GM23338 (cell line): ENCODE data around the gene PSMA7.

Source experiments
- CREB1 ChIP-seq: fragments of 250-450 bp; sonication (Bioruptor Pico); IDR thresholded peaks from 2 replicates; pipeline ENCODE4 v1.5.0; 2020; ENCODE audit warnings: low read depth, mild to moderate bottlenecking, moderate library complexity
- EZH2 ChIP-seq: fragments of 200-600 bp; sonication (generic); IDR thresholded peaks from one replicate; pipeline ENCODE4 v1.8.0; 2017; ENCODE audit warnings: antibody characterized with exemption, mild to moderate bottlenecking, low read depth; ENCODE audit not compliant: unreplicated experiment
- EZH2phosphoT487 ChIP-seq: fragments of 200-600 bp; sonication (generic); IDR thresholded peaks from one replicate; pipeline ENCODE4 v1.8.1; 2018; ENCODE audit warnings: antibody characterized with exemption; ENCODE audit not compliant: unreplicated experiment
- TF ChIP-seq, protein P1 (sequence below), 2 experiments: fragments of 200-600 bp in 1 of 2; sonication (generic) in 1 of 2; conservative IDR thresholded peaks; 2 replicates each; pipeline versions ENCODE4 v1.5.1 to v1.6.1; 2016 to 2017; ENCODE audit warnings: antibody characterized with exemption in 2 of 2, low read depth in 2 of 2, mild to moderate bottlenecking in 2 of 2, moderate library complexity in 1 of 2
- TF ChIP-seq, protein P2 (sequence below): fragments of 250-450 bp; sonication (Bioruptor Pico); IDR thresholded peaks from 2 replicates; pipeline ENCODE4 v1.5.0; 2020; ENCODE audit warnings: mild to moderate bottlenecking, moderate library complexity

DNA sequence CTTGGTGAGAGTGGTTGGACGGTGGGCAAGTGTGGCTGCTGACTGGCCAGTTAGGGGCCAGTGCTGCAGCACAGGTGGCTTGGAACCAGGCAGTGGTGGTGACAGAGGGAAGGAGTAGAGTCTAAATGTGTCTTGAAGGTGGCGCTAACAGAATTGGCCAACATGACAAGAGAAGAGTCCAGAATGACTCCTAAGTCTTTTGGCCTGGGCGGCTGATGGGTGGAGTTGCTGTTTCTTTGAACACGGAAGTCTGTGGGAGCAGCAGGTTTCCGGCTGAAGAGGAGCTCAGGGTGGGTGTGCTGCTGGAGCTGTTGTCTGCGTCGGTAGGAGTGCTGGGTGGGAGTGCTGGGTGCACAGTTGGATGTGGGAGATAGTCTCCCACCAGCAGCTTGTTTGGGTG is 10.8 kb downstream of the PSMA7 start:
- TF ChIP-seq EZH2phosphoT487, result no peak
- TF ChIP-seq, protein P1, sequence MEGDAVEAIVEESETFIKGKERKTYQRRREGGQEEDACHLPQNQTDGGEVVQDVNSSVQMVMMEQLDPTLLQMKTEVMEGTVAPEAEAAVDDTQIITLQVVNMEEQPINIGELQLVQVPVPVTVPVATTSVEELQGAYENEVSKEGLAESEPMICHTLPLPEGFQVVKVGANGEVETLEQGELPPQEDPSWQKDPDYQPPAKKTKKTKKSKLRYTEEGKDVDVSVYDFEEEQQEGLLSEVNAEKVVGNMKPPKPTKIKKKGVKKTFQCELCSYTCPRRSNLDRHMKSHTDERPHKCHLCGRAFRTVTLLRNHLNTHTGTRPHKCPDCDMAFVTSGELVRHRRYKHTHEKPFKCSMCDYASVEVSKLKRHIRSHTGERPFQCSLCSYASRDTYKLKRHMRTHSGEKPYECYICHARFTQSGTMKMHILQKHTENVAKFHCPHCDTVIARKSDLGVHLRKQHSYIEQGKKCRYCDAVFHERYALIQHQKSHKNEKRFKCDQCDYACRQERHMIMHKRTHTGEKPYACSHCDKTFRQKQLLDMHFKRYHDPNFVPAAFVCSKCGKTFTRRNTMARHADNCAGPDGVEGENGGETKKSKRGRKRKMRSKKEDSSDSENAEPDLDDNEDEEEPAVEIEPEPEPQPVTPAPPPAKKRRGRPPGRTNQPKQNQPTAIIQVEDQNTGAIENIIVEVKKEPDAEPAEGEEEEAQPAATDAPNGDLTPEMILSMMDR (conservative IDR thresholded peaks at IDR 0.05; ENCODE audit: low read depth in 2 of 2), result no peak
- no peak for TF ChIP-seq CREB1 (CRISPR knock-in tag)
- TF ChIP-seq, protein P2, sequence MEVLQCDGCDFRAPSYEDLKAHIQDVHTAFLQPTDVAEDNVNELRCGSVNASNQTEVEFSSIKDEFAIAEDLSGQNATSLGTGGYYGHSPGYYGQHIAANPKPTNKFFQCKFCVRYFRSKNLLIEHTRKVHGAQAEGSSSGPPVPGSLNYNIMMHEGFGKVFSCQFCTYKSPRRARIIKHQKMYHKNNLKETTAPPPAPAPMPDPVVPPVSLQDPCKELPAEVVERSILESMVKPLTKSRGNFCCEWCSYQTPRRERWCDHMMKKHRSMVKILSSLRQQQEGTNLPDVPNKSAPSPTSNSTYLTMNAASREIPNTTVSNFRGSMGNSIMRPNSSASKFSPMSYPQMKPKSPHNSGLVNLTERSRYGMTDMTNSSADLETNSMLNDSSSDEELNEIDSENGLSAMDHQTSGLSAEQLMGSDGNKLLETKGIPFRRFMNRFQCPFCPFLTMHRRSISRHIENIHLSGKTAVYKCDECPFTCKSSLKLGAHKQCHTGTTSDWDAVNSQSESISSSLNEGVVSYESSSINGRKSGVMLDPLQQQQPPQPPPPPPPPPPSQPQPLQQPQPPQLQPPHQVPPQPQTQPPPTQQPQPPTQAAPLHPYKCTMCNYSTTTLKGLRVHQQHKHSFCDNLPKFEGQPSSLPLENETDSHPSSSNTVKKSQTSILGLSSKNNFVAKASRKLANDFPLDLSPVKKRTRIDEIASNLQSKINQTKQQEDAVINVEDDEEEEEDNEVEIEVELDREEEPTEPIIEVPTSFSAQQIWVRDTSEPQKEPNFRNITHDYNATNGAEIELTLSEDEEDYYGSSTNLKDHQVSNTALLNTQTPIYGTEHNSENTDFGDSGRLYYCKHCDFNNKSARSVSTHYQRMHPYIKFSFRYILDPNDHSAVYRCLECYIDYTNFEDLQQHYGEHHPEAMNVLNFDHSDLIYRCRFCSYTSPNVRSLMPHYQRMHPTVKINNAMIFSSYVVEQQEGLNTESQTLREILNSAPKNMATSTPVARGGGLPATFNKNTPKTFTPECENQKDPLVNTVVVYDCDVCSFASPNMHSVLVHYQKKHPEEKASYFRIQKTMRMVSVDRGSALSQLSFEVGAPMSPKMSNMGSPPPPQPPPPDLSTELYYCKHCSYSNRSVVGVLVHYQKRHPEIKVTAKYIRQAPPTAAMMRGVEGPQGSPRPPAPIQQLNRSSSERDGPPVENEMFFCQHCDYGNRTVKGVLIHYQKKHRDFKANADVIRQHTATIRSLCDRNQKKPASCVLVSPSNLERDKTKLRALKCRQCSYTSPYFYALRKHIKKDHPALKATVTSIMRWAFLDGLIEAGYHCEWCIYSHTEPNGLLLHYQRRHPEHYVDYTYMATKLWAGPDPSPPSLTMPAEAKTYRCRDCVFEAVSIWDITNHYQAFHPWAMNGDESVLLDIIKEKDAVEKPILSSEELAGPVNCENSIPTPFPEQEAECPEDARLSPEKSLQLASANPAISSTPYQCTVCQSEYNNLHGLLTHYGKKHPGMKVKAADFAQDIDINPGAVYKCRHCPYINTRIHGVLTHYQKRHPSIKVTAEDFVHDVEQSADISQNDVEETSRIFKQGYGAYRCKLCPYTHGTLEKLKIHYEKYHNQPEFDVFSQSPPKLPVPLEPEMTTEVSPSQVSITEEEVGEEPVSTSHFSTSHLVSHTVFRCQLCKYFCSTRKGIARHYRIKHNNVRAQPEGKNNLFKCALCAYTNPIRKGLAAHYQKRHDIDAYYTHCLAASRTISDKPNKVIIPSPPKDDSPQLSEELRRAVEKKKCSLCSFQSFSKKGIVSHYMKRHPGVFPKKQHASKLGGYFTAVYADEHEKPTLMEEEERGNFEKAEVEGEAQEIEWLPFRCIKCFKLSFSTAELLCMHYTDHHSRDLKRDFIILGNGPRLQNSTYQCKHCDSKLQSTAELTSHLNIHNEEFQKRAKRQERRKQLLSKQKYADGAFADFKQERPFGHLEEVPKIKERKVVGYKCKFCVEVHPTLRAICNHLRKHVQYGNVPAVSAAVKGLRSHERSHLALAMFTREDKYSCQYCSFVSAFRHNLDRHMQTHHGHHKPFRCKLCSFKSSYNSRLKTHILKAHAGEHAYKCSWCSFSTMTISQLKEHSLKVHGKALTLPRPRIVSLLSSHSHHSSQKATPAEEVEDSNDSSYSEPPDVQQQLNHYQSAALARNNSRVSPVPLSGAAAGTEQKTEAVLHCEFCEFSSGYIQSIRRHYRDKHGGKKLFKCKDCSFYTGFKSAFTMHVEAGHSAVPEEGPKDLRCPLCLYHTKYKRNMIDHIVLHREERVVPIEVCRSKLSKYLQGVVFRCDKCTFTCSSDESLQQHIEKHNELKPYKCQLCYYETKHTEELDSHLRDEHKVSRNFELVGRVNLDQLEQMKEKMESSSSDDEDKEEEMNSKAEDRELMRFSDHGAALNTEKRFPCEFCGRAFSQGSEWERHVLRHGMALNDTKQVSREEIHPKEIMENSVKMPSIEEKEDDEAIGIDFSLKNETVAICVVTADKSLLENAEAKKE (CRISPR knock-in tag), result no peak
- TF ChIP-seq EZH2, result no peak
